Neural cell (in vitro differentiated cells): ENCODE measurements around the gene NXNL1.

Experiments
- EP300 ChIP-seq: fragments of 450-650 bp; conservative IDR thresholded peaks from 2 replicates; pipeline ENCODE4 v1.6.1; 2014; ENCODE audit warnings: antibody characterized with exemption, mild to moderate bottlenecking, moderate library complexity; ENCODE audit not compliant: poor library complexity, severe bottlenecking
- EZH2 ChIP-seq: fragments of 200-600, 300-800 bp; shearing (Covaris generic), sonication (generic); IDR thresholded peaks from 2 replicates; pipeline ENCODE4 v1.6.1; 2014; ENCODE audit warnings: antibody characterized with exemption, low read length, borderline replicate concordance, mild to moderate bottlenecking; ENCODE audit not compliant: insufficient read depth, poor library complexity, severe bottlenecking
- MXI1 ChIP-seq: fragments of 450-650 bp; conservative IDR thresholded peaks from 2 replicates; pipeline ENCODE4 v1.6.1; 2014; ENCODE audit warnings: antibody characterized with exemption, mild to moderate bottlenecking; ENCODE audit not compliant: poor library complexity, severe bottlenecking
- POLR2AphosphoS5 ChIP-seq: IDR thresholded peaks from 2 replicates; pipeline ENCODE4 v1.6.1; 2012
- RAD21 ChIP-seq: fragments of 450-650 bp; conservative IDR thresholded peaks from 2 replicates; pipeline ENCODE4 v1.6.1; 2014; ENCODE audit warnings: antibody characterized with exemption, mild to moderate bottlenecking, moderate library complexity
- SMC3 ChIP-seq: fragments of 450-650 bp; conservative IDR thresholded peaks from 2 replicates; pipeline ENCODE4 v1.6.1; 2014; ENCODE audit warnings: antibody characterized with exemption, mild to moderate bottlenecking, moderate library complexity; ENCODE audit not compliant: poor library complexity
- TAF1 ChIP-seq: IDR thresholded peaks from 2 replicates; pipeline ENCODE4 v1.6.1; 2012; ENCODE audit warnings: low read depth
- TF ChIP-seq, protein P1 (sequence below): fragments of 450-650 bp; IDR thresholded peaks from 2 replicates; pipeline ENCODE4 v1.5.1; 2014; ENCODE audit warnings: antibody characterized with exemption, mild to moderate bottlenecking, moderate library complexity; ENCODE audit not compliant: poor library complexity, severe bottlenecking
- TF ChIP-seq, protein P2 (sequence below): IDR thresholded peaks from 2 replicates; pipeline ENCODE4 v1.6.1; 2012; ENCODE audit warnings: borderline replicate concordance

DNA sequence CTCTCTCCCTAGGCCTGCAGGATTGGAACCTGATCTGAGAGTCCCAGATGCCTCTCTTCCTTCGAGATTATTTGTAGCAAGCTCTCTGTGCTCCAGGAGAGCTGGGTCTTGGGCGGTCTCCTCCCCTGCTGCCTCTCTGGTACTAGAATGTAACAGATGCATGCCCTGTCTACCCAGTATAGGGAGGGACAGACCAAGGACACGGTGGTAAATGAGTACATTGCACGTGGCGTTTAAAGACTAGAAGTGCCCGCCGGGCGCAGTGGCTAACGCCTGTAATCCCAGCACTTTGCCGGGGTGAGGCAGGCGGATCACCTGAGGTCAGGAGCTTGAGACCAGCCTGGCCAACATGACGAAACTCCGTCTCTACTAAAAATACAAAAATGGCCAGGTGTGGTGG is 21.3 kb upstream of the NXNL1 start:
- TF ChIP-seq EZH2 (no peak), EP300 (no peak), RAD21 (no peak), POLR2AphosphoS5 (no peak), TAF1 (no peak), MXI1 (no peak), SMC3 (no peak)
- TF ChIP-seq, protein P1, sequence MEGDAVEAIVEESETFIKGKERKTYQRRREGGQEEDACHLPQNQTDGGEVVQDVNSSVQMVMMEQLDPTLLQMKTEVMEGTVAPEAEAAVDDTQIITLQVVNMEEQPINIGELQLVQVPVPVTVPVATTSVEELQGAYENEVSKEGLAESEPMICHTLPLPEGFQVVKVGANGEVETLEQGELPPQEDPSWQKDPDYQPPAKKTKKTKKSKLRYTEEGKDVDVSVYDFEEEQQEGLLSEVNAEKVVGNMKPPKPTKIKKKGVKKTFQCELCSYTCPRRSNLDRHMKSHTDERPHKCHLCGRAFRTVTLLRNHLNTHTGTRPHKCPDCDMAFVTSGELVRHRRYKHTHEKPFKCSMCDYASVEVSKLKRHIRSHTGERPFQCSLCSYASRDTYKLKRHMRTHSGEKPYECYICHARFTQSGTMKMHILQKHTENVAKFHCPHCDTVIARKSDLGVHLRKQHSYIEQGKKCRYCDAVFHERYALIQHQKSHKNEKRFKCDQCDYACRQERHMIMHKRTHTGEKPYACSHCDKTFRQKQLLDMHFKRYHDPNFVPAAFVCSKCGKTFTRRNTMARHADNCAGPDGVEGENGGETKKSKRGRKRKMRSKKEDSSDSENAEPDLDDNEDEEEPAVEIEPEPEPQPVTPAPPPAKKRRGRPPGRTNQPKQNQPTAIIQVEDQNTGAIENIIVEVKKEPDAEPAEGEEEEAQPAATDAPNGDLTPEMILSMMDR = no peak
- TF ChIP-seq, protein P2, sequence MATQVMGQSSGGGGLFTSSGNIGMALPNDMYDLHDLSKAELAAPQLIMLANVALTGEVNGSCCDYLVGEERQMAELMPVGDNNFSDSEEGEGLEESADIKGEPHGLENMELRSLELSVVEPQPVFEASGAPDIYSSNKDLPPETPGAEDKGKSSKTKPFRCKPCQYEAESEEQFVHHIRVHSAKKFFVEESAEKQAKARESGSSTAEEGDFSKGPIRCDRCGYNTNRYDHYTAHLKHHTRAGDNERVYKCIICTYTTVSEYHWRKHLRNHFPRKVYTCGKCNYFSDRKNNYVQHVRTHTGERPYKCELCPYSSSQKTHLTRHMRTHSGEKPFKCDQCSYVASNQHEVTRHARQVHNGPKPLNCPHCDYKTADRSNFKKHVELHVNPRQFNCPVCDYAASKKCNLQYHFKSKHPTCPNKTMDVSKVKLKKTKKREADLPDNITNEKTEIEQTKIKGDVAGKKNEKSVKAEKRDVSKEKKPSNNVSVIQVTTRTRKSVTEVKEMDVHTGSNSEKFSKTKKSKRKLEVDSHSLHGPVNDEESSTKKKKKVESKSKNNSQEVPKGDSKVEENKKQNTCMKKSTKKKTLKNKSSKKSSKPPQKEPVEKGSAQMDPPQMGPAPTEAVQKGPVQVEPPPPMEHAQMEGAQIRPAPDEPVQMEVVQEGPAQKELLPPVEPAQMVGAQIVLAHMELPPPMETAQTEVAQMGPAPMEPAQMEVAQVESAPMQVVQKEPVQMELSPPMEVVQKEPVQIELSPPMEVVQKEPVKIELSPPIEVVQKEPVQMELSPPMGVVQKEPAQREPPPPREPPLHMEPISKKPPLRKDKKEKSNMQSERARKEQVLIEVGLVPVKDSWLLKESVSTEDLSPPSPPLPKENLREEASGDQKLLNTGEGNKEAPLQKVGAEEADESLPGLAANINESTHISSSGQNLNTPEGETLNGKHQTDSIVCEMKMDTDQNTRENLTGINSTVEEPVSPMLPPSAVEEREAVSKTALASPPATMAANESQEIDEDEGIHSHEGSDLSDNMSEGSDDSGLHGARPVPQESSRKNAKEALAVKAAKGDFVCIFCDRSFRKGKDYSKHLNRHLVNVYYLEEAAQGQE = no peak
